H9 (cell line): ENCODE data around the gene PRRX2. TPM values are rescaled to one million over a fixed set of nuclear protein-coding genes. Genes with fewer than 3 reads are reported as not detected.

Experiments
- DNase-seq: peaks from one replicate; pipeline ENCODE4 v3.0.0-alpha.2; 2017
- H2AFZ ChIP-seq: one replicate; pipeline ENCODE4 v1.6.1; 2013; ENCODE audit warnings: mild to moderate bottlenecking, low read length, control low read depth, moderate library complexity
- H2AK5ac ChIP-seq: 2 replicates; pipeline ENCODE4 v1.6.1; 2013; ENCODE audit warnings: low read length, control low read depth, mixed read lengths; ENCODE audit not compliant: insufficient read length
- H2BK120ac ChIP-seq: one replicate; pipeline ENCODE4 v1.6.1; 2013; ENCODE audit warnings: low read depth, mild to moderate bottlenecking, low read length, control low read depth, inconsistent platforms; ENCODE audit not compliant: poor library complexity, severe bottlenecking
- H2BK12ac ChIP-seq: 2 replicates; pipeline ENCODE4 v1.6.1; 2013; ENCODE audit warnings: low read length, control low read depth, mixed read lengths, low read depth; ENCODE audit not compliant: insufficient read length
- H2BK15ac ChIP-seq: 2 replicates; pipeline ENCODE4 v1.6.1; 2013; ENCODE audit warnings: low read depth, low read length, control low read depth
- H2BK20ac ChIP-seq: one replicate; pipeline ENCODE4 v1.6.1; 2013; ENCODE audit warnings: low read depth, mild to moderate bottlenecking, low read length, control low read depth, inconsistent platforms; ENCODE audit not compliant: poor library complexity, severe bottlenecking
- H2BK5ac ChIP-seq: 2 replicates; pipeline ENCODE4 v1.6.1; 2013; ENCODE audit warnings: low read length, control low read depth, mixed read lengths; ENCODE audit not compliant: insufficient read length
- H3K14ac ChIP-seq: 2 replicates; pipeline ENCODE4 v1.6.1; 2013; ENCODE audit warnings: low read length, control low read depth; ENCODE audit not compliant: insufficient read depth
- H3K18ac ChIP-seq: 2 replicates; pipeline ENCODE4 v1.6.1; 2013; ENCODE audit warnings: low read depth, mild to moderate bottlenecking, mixed read lengths, low read length, control low read depth; ENCODE audit not compliant: insufficient read length
- H3K23ac ChIP-seq: 2 replicates; pipeline ENCODE4 v1.6.1; 2013; ENCODE audit warnings: low read length, control low read depth, mixed read lengths, low read depth; ENCODE audit not compliant: insufficient read length
- H3K23me2 ChIP-seq: 2 replicates; pipeline ENCODE4 v1.6.1; 2013; ENCODE audit warnings: low read depth, mild to moderate bottlenecking, mixed read lengths, low read length, control low read depth; ENCODE audit not compliant: insufficient read length, poor library complexity, severe bottlenecking
- H3K27ac ChIP-seq: 2 replicates; pipeline ENCODE4 v1.5.1; 2013; ENCODE audit warnings: low read length, control low read depth, mixed read lengths, low read depth; ENCODE audit not compliant: insufficient read length
- H3K27me3 ChIP-seq: 2 replicates; pipeline ENCODE4 v1.6.1; 2013; ENCODE audit warnings: low read length, control low read depth, inconsistent platforms; ENCODE audit not compliant: insufficient read depth
- H3K4ac ChIP-seq: 2 replicates; pipeline ENCODE4 v1.6.1; 2013; ENCODE audit warnings: low read depth, mild to moderate bottlenecking, control low read depth, inconsistent platforms, low read length, moderate library complexity
- H3K4me1 ChIP-seq: 2 replicates; pipeline ENCODE4 v1.6.1; 2013; ENCODE audit warnings: low read length, control low read depth, inconsistent platforms; ENCODE audit not compliant: insufficient read depth
- H3K4me2 ChIP-seq: 2 replicates; pipeline ENCODE4 v1.6.1; 2013; ENCODE audit warnings: low read length, control low read depth, mixed read lengths; ENCODE audit not compliant: insufficient read length, insufficient read depth
- H3K56ac ChIP-seq: 2 replicates; pipeline ENCODE4 v1.6.1; 2013; ENCODE audit warnings: low read depth, mild to moderate bottlenecking, mixed read lengths, low read length, control low read depth; ENCODE audit not compliant: insufficient read length
- H3K79me1 ChIP-seq: 2 replicates; pipeline ENCODE4 v1.6.1; 2013; ENCODE audit warnings: low read depth, mild to moderate bottlenecking, moderate library complexity, low read length, control low read depth, inconsistent platforms; ENCODE audit not compliant: insufficient read depth, poor library complexity, severe bottlenecking
- H3K79me2 ChIP-seq: 2 replicates; pipeline ENCODE4 v1.6.1; 2013; ENCODE audit warnings: low read length, control low read depth, inconsistent platforms; ENCODE audit not compliant: insufficient read depth
- H3K9ac ChIP-seq: 2 replicates; pipeline ENCODE4 v1.6.1; 2013; ENCODE audit warnings: low read length, control low read depth, mixed read lengths; ENCODE audit not compliant: insufficient read length; ENCODE audit errors: extremely low read depth
- H3K9me3 ChIP-seq: one replicate; pipeline ENCODE4 v1.6.1; 2013; ENCODE audit warnings: low read depth, low read length, inconsistent platforms; ENCODE audit not compliant: control insufficient read depth
- H3T11ph ChIP-seq: one replicate; pipeline ENCODE4 v1.6.1; 2013; ENCODE audit warnings: mild to moderate bottlenecking, low read length, control low read depth, inconsistent platforms
- H4K20me1 ChIP-seq: one replicate; pipeline ENCODE4 v1.6.1; 2013; ENCODE audit not compliant: control insufficient read depth, insufficient read length, insufficient read depth
- H4K5ac ChIP-seq: 2 replicates; pipeline ENCODE4 v1.6.1; 2013; ENCODE audit warnings: low read depth, mild to moderate bottlenecking, mixed read lengths, low read length, control low read depth; ENCODE audit not compliant: insufficient read length
- H4K8ac ChIP-seq: replicated peaks from 2 replicates; pipeline ENCODE4 v1.6.1; 2013; ENCODE audit warnings: low read length, control low read depth, mixed read lengths, low read depth; ENCODE audit not compliant: insufficient read length
- H4K91ac ChIP-seq: 2 replicates; pipeline ENCODE4 v1.6.1; 2013; ENCODE audit warnings: low read depth, mild to moderate bottlenecking, moderate library complexity, mixed read lengths, low read length, control low read depth; ENCODE audit not compliant: insufficient read length
- H3K27ac Mint-ChIP-seq, 3 experiments: 2 replicates in 2 of 3; 3 replicates in 1 of 3; pipeline ENCODE4 v1.8.0; 2020 to 2021; ENCODE audit warnings: mixed read lengths in 3 of 3, mild to moderate bottlenecking in 1 of 3, moderate library complexity in 1 of 3
- H3K27me3 Mint-ChIP-seq: 2 replicates; pipeline ENCODE4 v1.8.0; 2021; ENCODE audit warnings: low read depth, mild to moderate bottlenecking, moderate library complexity, mixed read lengths
- H3K36me3 Mint-ChIP-seq, 3 experiments: 2 replicates in 2 of 3; 3 replicates in 1 of 3; pipeline ENCODE4 v1.8.0; 2020 to 2021; ENCODE audit warnings: low read depth in 3 of 3, mixed read lengths in 3 of 3; ENCODE audit not compliant: insufficient read depth in 1 of 3
- H3K4me1 Mint-ChIP-seq, 2 experiments: 2 replicates each; pipeline ENCODE4 v1.8.0; 2020; ENCODE audit warnings: mixed read lengths in 2 of 2
- H3K4me3 Mint-ChIP-seq, 2 experiments: 2 replicates in 1 of 2; 3 replicates in 1 of 2; pipeline ENCODE4 v1.8.0; 2020 to 2021; ENCODE audit warnings: mild to moderate bottlenecking in 2 of 2, mixed read lengths in 2 of 2, moderate library complexity in 1 of 2
- H3K9me3 Mint-ChIP-seq, 2 experiments: 2 replicates in 1 of 2; 3 replicates in 1 of 2; pipeline ENCODE4 v1.8.0; 2020; ENCODE audit warnings: mild to moderate bottlenecking in 2 of 2, mixed read lengths in 2 of 2, moderate library complexity in 1 of 2
- WGBS: extraction: QIAGEN DNeasy Blood & Tissue Kit; methylation state at CpG from one replicate; pipeline ENCODE4 v1.1.7; 2013; ENCODE audit warnings: missing lambda C conversion rate, low lambda C conversion rate, mixed read lengths; ENCODE audit not compliant: insufficient read length; ENCODE audit errors: extremely low coverage; 5-methylcytosine and 5-hydroxymethylcytosine counted together
- total RNA-seq: library from RNA; stranded (reverse); gene quantifications from 2 replicates; pipeline ENCODE4 v1.2.1, GENCODE V29; 2021
- TF ChIP-seq, protein P1 (sequence below): fragments of 200-600 bp; sonication (generic); conservative IDR thresholded peaks from 3 replicates; pipeline ENCODE4 v1.8.0; 2021; ENCODE audit warnings: antibody characterized with exemption, mild to moderate bottlenecking

Gene PRRX2
- total RNA-seq, 1 experiment from 2014 or later, result 3.9 TPM

GRCh38 chr9:129626625-129627284 lies 38.7 kb upstream of the PRRX2 start:
- H3K9me3 ChIP-seq, result no peaks in the 10 kb centered on the region
- peak overlapping the region; percentile 82 to 84 for H3K4me3 Mint-ChIP-seq

More at GRCh38 chr9:129626625-129627284, 38.7 kb upstream of the PRRX2 start:
- Histone ChIP-seq H3K4me2 (peak overlapping the region; percentile 81), H2AK5ac (no peak overlapping the region), H4K5ac (no peak overlapping the region), H3K27ac (no peak overlapping the region), H3K4ac (no peak overlapping the region), H3T11ph (no peak overlapping the region), H3K23me2 (peaks cover 8% of the 10 kb centered on the region), H3K27me3 (no peaks in the 10 kb centered on the region), H3K4me1 (0 out of 2 replicates have a peak, but pooled peaks cover 2% of the 10 kb centered on the region), H2BK20ac (no peak overlapping the region), H2BK120ac (no peak overlapping the region), H3K14ac (peak overlapping the region; percentile 44; the same call in 1 of the 2 replicates), H3K18ac (peak overlapping the region; percentile 41), H4K20me1 (no peaks in the 10 kb centered on the region), H2AFZ (no peak overlapping the region), H2BK12ac (no peak overlapping the region), H3K79me2 (peaks cover 53% of the 10 kb centered on the region), H3K9ac (peak overlapping the region; percentile 64), H2BK15ac (no peak overlapping the region), H4K91ac (no peak overlapping the region), H4K8ac (no peak overlapping the region), H3K79me1 (peaks cover 11% of the 10 kb centered on the region), H3K23ac (no peak overlapping the region), H3K56ac (no peak overlapping the region), H2BK5ac (no peak overlapping the region)
- Mint-ChIP-seq H3K4me1 (peaks cover 38 to 46% of the 10 kb centered on the region in 2 experiments), H3K36me3 (peaks cover 3 to 23% (median 19%) of the 10 kb centered on the region in 3 experiments; a peak in 5 of 7 replicates), H3K27ac (peak overlapping the region in 2 of 3 experiments; percentile 37 to 80; a peak in 4 of 7 replicates), H3K27me3 (peaks cover 9% of the 10 kb centered on the region), H3K9me3 (no peaks in the 10 kb centered on the region)
- DNase-seq, result no peak
- TF ChIP-seq, protein P1, sequence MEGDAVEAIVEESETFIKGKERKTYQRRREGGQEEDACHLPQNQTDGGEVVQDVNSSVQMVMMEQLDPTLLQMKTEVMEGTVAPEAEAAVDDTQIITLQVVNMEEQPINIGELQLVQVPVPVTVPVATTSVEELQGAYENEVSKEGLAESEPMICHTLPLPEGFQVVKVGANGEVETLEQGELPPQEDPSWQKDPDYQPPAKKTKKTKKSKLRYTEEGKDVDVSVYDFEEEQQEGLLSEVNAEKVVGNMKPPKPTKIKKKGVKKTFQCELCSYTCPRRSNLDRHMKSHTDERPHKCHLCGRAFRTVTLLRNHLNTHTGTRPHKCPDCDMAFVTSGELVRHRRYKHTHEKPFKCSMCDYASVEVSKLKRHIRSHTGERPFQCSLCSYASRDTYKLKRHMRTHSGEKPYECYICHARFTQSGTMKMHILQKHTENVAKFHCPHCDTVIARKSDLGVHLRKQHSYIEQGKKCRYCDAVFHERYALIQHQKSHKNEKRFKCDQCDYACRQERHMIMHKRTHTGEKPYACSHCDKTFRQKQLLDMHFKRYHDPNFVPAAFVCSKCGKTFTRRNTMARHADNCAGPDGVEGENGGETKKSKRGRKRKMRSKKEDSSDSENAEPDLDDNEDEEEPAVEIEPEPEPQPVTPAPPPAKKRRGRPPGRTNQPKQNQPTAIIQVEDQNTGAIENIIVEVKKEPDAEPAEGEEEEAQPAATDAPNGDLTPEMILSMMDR, result no peak
- no CpG with 5 or more reads among the region's 20 CpGs for WGBS
